HepG2 (cell line): ENCODE measurements around the gene TROAP. TPM values are rescaled to one million over a fixed set of nuclear protein-coding genes. Genes with fewer than 3 reads are reported as not detected.

Source experiments
- AHR ChIP-seq: IDR thresholded peaks from 2 replicates; pipeline ENCODE4 v1.6.1; 2018; ENCODE audit warnings: missing genetic modification reagents, missing compliant biosample characterization
- CBX1 ChIP-seq: IDR thresholded peaks from one replicate; pipeline ENCODE4 v1.6.1; 2016; ENCODE audit warnings: antibody characterized with exemption, low read depth
- CC2D1A ChIP-seq: sonication (generic); formaldehyde crosslinking; IDR thresholded peaks from 2 replicates; pipeline ENCODE4 v1.8.1; 2023; ENCODE audit warnings: mild to moderate bottlenecking, missing genetic modification reagents
- CEBPB ChIP-seq: IDR thresholded peaks from 2 replicates; pipeline ENCODE4 v1.6.1; 2011; ENCODE audit warnings: low read depth, low read length, improper control_type of control experiment, borderline replicate concordance
- ESRRA ChIP-seq: sonication (generic); formaldehyde crosslinking; IDR thresholded peaks from 2 replicates; pipeline ENCODE4 v1.5.1; 2020; ENCODE audit warnings: mild to moderate bottlenecking, low read depth, missing genetic modification reagents
- FOSL2 ChIP-seq: sonication (generic); formaldehyde crosslinking; IDR thresholded peaks from 2 replicates; pipeline ENCODE4 v1.4.0; 2020; ENCODE audit warnings: missing genetic modification reagents
- GPN1 ChIP-seq: sonication (generic); formaldehyde crosslinking; IDR thresholded peaks from 2 replicates; pipeline ENCODE4 v1.5.1; 2020; ENCODE audit warnings: missing genetic modification reagents, borderline replicate concordance
- GZF1 ChIP-seq: sonication (generic); formaldehyde crosslinking; IDR thresholded peaks from 2 replicates; pipeline ENCODE4 v1.5.1; 2020; ENCODE audit warnings: mild to moderate bottlenecking, missing genetic modification reagents
- MBD4 ChIP-seq: IDR thresholded peaks from 2 replicates; pipeline ENCODE4 v1.6.1; 2012; ENCODE audit warnings: low read length, inconsistent platforms, borderline replicate concordance
- NFIC ChIP-seq: IDR thresholded peaks from 2 replicates; pipeline ENCODE4 v1.6.1; 2012; ENCODE audit warnings: mild to moderate bottlenecking, low read length, inconsistent platforms
- PHF8 ChIP-seq: sonication (generic); formaldehyde crosslinking; IDR thresholded peaks from 2 replicates; pipeline ENCODE4 v1.5.0; 2020; ENCODE audit warnings: missing genetic modification reagents
- RFX1 ChIP-seq: fragments of 450-650 bp; IDR thresholded peaks from 2 replicates; pipeline ENCODE4 v1.6.1; 2017
- RFX3 ChIP-seq: IDR thresholded peaks from 2 replicates; pipeline ENCODE4 v1.6.1; 2016; ENCODE audit warnings: missing biosample characterization, missing genetic modification reagents
- SMAD3 ChIP-seq: sonication (generic); formaldehyde crosslinking; IDR thresholded peaks from 2 replicates; pipeline ENCODE4 v1.4.0; 2020; ENCODE audit warnings: missing genetic modification reagents
- TCF7 ChIP-seq: sonication (generic); IDR thresholded peaks from 2 replicates; pipeline ENCODE4 v1.6.1; 2016; ENCODE audit warnings: antibody characterized with exemption, low read depth
- TCF7L2 ChIP-seq: IDR thresholded peaks from 2 replicates; pipeline ENCODE4 v1.6.1; 2011; ENCODE audit warnings: mild to moderate bottlenecking, low read depth, low read length, moderate library complexity
- ZFP36 ChIP-seq: fragments of 150-350 bp; IDR thresholded peaks from 2 replicates; pipeline ENCODE4 v1.6.1; 2018; ENCODE audit warnings: borderline replicate concordance, low read length, low read depth; ENCODE audit not compliant: partially characterized antibody
- ZFX ChIP-seq: sonication (generic); formaldehyde crosslinking; IDR thresholded peaks from 2 replicates; pipeline ENCODE4 v1.4.0; 2020; ENCODE audit warnings: mild to moderate bottlenecking, low read depth, missing genetic modification reagents, moderate library complexity
- ZNF274 ChIP-seq: sonication (generic); formaldehyde crosslinking; IDR thresholded peaks from 2 replicates; pipeline ENCODE4 v1.5.1; 2020; ENCODE audit warnings: mild to moderate bottlenecking, missing genetic modification reagents
- ZNF446 ChIP-seq: sonication (generic); formaldehyde crosslinking; IDR thresholded peaks from 2 replicates; pipeline ENCODE4 v1.5.0; 2020; ENCODE audit warnings: mild to moderate bottlenecking, missing genetic modification reagents
- ZNF543 ChIP-seq: sonication (generic); formaldehyde crosslinking; IDR thresholded peaks from 2 replicates; pipeline ENCODE4 v1.4.0; 2020; ENCODE audit warnings: mild to moderate bottlenecking, missing genetic modification reagents
- ZNF549 ChIP-seq: sonication (generic); formaldehyde crosslinking; IDR thresholded peaks from 2 replicates; pipeline ENCODE4 v1.5.0; 2020; ENCODE audit warnings: missing genetic modification reagents
- ZNF558 ChIP-seq: sonication (generic); formaldehyde crosslinking; IDR thresholded peaks from 2 replicates; pipeline ENCODE4 v1.9.0; 2022; ENCODE audit warnings: mild to moderate bottlenecking, missing genetic modification reagents, borderline replicate concordance
- ZNF652 ChIP-seq: IDR thresholded peaks from 2 replicates; pipeline ENCODE4 v1.6.1; 2016; ENCODE audit warnings: low read depth, borderline replicate concordance
- polyA plus RNA-seq, 8 experiments: library from polyadenylated mRNA; depleted of rRNA in 3 of 8; stranded (reverse) in 7 of 8; unstranded in 1 of 8; fragments of >200 nt; fragmentation: Illumina TruSeq in 4 of 8; extraction: Trizol in 4 of 8; gene quantifications; 2 replicates each; pipeline versions ENCODE4 v1.2.1 to v1.2.3, GENCODE V29; 2011 to 2016; ENCODE audit warnings: low read depth in 4 of 8, missing spikeins in 1 of 8, mixed read lengths in 1 of 8; ENCODE audit not compliant: insufficient read depth in 1 of 8
- total RNA-seq, 5 experiments: library from RNA; depleted of rRNA; stranded (reverse); fragments of >200 nt; fragmentation: Illumina TruSeq; extraction: Trizol; gene quantifications; 2 replicates each; pipeline ENCODE4 v1.2.3, GENCODE V29; 2016; ENCODE audit warnings: low read depth in 1 of 5
- TF ChIP-seq, protein P1 (sequence below): fragments of 450-650 bp; IDR thresholded peaks from 2 replicates; pipeline ENCODE4 v1.6.1; 2017; ENCODE audit warnings: mild to moderate bottlenecking
- TF ChIP-seq, protein P2 (sequence below): sonication (generic); formaldehyde crosslinking; IDR thresholded peaks from 2 replicates; pipeline ENCODE4 v1.4.0; 2020; ENCODE audit warnings: missing genetic modification reagents
- TF ChIP-seq, protein P3 (sequence below): IDR thresholded peaks from 2 replicates; pipeline ENCODE4 v1.6.1; 2016; ENCODE audit warnings: control low read depth

Gene TROAP
- total and polyA plus RNA-seq, 2 of the 13 experiments (the other 11 are each of a cell fraction or from before 2014, with no cell fraction given), result 22.5 to 30.9 TPM

DNA sequence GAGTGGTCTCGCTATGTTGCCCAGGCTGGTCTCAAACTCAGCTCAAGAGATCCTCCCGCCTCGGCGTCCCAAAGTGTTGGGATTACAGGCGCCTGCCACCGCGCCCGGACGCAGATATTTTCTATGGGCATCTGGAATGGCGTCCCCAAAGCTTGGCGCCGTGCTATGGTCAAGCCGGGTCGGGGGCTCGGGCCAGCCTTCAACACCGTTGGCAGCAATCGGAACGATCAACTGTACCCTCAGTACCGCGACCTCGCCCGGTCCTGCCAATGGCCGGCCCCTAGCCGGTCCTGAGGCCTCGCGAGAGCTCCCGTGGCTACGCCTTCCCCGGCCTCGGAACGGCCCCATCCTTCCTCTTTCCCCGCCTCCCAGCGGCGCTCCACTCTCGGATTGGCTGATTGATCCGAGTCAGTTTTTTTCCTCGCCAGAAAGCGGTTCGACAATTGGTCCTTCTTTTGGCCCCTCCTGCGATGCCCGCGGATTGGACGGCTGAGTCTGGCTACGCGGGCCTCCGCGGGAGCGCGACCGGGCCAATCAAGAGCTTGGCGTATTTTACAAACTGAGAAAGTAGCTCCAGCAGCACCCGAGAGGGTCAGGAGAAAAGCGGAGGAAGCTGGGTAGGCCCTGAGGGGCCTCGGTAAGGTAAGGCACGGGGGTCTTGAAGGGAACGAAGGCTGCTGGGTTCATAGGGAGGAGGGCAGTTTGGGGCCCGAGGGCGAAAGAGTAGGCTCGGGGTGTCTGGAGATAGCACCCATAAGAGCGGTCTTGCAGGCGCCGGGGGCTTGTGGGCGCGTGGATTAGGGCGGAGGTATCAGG is at the start of gene TROAP (continued):
- TF ChIP-seq, protein P1, sequence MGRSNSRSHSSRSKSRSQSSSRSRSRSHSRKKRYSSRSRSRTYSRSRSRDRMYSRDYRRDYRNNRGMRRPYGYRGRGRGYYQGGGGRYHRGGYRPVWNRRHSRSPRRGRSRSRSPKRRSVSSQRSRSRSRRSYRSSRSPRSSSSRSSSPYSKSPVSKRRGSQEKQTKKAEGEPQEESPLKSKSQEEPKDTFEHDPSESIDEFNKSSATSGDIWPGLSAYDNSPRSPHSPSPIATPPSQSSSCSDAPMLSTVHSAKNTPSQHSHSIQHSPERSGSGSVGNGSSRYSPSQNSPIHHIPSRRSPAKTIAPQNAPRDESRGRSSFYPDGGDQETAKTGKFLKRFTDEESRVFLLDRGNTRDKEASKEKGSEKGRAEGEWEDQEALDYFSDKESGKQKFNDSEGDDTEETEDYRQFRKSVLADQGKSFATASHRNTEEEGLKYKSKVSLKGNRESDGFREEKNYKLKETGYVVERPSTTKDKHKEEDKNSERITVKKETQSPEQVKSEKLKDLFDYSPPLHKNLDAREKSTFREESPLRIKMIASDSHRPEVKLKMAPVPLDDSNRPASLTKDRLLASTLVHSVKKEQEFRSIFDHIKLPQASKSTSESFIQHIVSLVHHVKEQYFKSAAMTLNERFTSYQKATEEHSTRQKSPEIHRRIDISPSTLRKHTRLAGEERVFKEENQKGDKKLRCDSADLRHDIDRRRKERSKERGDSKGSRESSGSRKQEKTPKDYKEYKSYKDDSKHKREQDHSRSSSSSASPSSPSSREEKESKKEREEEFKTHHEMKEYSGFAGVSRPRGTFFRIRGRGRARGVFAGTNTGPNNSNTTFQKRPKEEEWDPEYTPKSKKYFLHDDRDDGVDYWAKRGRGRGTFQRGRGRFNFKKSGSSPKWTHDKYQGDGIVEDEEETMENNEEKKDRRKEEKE, result no peak
- TF ChIP-seq AHR (no peak), ZNF558 (CRISPR knock-in tag) (no peak), FOSL2 (CRISPR knock-in tag) (no peak; the same call in 1 of the 2 replicates), ZNF549 (CRISPR knock-in tag) (no peak), ZNF274 (0 out of 2 replicates have a peak, but pooled peaks have one; percentile 35), GZF1 (CRISPR knock-in tag) (no peak), CBX1 (no peak), RFX1 (no peak), CEBPB (no peak), PHF8 (CRISPR knock-in tag) (peak; percentile 84), ESRRA (CRISPR knock-in tag) (no peak), CC2D1A (CRISPR knock-in tag) (no peak), ZFX (CRISPR knock-in tag) (peak; percentile 84), SMAD3 (CRISPR knock-in tag) (peak; percentile 38; the same call in 1 of the 2 replicates), ZNF543 (CRISPR knock-in tag) (0 out of 2 replicates have a peak, but pooled peaks have one; percentile 37), NFIC (no peak), TCF7L2 (no peak), GPN1 (no peak), ZNF446 (no peak; the same call in 1 of the 2 replicates), ZNF652 (CRISPR knock-in tag) (no peak), TCF7 (no peak), RFX3 (CRISPR knock-in tag) (no peak), ZFP36 (no peak), MBD4 (no peak)
- TF ChIP-seq, protein P2, sequence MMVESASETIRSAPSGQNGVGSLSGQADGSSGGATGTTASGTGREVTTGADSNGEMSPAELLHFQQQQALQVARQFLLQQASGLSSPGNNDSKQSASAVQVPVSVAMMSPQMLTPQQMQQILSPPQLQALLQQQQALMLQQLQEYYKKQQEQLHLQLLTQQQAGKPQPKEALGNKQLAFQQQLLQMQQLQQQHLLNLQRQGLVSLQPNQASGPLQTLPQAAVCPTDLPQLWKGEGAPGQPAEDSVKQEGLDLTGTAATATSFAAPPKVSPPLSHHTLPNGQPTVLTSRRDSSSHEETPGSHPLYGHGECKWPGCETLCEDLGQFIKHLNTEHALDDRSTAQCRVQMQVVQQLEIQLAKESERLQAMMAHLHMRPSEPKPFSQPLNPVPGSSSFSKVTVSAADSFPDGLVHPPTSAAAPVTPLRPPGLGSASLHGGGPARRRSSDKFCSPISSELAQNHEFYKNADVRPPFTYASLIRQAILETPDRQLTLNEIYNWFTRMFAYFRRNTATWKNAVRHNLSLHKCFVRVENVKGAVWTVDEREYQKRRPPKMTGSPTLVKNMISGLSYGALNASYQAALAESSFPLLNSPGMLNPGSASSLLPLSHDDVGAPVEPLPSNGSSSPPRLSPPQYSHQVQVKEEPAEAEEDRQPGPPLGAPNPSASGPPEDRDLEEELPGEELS (CRISPR knock-in tag), result no peak
- TF ChIP-seq, protein P3, sequence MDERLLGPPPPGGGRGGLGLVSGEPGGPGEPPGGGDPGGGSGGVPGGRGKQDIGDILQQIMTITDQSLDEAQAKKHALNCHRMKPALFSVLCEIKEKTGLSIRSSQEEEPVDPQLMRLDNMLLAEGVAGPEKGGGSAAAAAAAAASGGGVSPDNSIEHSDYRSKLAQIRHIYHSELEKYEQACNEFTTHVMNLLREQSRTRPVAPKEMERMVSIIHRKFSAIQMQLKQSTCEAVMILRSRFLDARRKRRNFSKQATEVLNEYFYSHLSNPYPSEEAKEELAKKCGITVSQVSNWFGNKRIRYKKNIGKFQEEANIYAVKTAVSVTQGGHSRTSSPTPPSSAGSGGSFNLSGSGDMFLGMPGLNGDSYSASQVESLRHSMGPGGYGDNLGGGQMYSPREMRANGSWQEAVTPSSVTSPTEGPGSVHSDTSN (CRISPR knock-in tag), result no peak
